Measurements from ENCODE around the gene CEP164.
"Not testable (repeated sequence)": the region's sequence is repeated elsewhere in the genome, so short reads cannot be mapped to it uniquely, and the experiment has no call there.

The CEP164 gene

DNA sequence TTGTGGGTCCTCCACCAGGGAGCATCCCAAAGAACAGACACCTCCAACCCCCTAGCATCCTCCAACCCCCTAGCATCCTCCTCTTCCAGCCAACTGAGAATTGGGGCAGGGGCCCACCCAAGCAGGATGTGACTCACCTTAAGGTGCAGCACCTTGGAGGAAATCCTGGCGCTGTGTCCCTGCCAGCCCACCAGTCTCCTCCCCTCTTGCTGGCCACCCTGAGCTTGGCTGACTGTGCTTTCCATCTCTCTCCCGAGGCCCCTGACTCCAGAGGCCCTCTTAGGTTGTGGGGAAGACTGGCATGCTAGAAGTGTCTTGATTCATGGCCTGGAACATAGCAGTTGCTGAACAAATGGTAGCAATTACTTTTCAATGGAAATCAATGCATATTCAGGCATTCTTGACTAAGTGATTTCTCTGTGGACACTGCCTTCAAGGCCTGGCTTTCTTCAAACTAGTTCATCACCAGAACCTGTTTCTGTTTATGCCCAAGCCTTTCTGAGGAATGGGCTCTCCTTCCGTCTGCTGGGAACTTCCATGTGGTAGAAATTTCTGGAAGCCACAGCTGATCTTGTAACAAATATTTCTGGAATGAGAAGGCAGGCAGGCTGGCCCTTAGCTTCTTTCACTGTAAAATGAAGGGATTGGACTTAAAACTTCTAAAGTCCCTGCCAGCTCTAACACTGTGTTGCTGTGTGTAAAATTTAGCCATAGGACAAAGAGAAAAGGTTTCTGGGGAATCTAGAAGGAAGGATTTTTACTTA lies 60.5 kb downstream of the CEP164 start:
- H3K9me3 ChIP-seq (ENCODE audit: control insufficient read depth, low read length) = no peaks in the 10 kb centered on the region
- H3K36me3 ChIP-seq (ENCODE audit: control insufficient read depth, insufficient read depth, low read length, severe bottlenecking) = peaks cover 64% of the 10 kb centered on the region
- H3K4me1 ChIP-seq (ENCODE audit: control insufficient read depth, insufficient read depth, low read length) = peaks cover 21% of the 10 kb centered on the region
- H3K9ac ChIP-seq (ENCODE audit: low read length) = no peak overlapping the region
- H3K27me3 ChIP-seq (replicated peaks; ENCODE audit: control insufficient read depth, insufficient read depth, low read length) = no peaks in the 10 kb centered on the region
- DNase-seq (ENCODE audit: low read depth) = peak; percentile 59
- no peak overlapping the region for H3K4me3 ChIP-seq (ENCODE audit: low read length)

DNA sequence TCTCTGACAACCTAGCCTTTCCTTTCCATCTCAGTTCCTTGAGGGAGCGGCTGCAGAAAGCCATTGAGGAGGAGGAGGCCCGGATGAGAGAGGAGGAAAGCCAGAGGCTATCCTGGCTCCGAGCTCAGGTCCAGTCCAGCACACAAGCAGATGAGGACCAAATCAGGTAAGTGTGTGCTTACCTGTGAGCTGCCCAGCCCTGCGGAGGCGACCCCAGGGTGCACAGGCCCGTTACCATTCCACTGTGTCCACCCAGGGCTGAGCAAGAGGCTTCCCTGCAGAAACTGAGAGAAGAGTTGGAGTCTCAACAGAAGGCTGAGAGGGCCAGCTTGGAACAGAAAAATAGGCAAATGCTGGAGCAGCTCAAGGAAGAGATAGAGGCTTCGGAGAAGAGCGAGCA lies 63.1 kb downstream of the CEP164 start:
- Histone ChIP-seq H3K9me3 (ENCODE audit: control insufficient read depth, low read length) (no peaks in the 10 kb centered on the region), H3K27me3 (replicated peaks; ENCODE audit: control insufficient read depth, insufficient read depth, low read length) (no peaks in the 10 kb centered on the region), H3K36me3 (ENCODE audit: control insufficient read depth, insufficient read depth, low read length, severe bottlenecking) (peaks cover 72% of the 10 kb centered on the region), H3K4me3 (ENCODE audit: low read length) (no peak overlapping the region), H3K4me1 (ENCODE audit: control insufficient read depth, insufficient read depth, low read length) (peaks cover 18% of the 10 kb centered on the region), H3K9ac (ENCODE audit: low read length) (no peak overlapping the region)
- DNase-seq (ENCODE audit: low read depth) = no peak

DNA sequence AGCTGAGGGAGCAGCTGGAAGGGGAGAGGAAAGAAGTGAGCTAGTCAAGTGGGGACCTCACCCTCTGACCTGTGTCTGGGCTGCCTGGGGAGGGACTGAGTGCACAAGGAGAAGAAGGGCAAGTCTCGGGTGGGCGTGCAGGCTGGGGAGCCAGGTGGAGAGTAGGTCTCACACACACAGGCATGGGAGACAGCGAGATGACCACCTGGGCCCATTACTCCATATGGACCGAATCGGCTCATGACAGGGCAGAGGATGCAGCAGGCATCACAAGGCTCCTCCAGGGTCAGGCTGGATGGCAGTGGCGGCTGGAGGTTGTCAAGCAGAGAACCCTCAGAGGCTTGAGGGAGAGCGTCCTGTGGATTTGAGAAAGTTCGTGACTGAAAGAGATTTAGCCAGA lies 63.5 kb downstream of the CEP164 start:
- H3K9me3 ChIP-seq (ENCODE audit: control insufficient read depth, low read length) = no peaks in the 10 kb centered on the region
- no peak for DNase-seq (ENCODE audit: low read depth)
- no peak overlapping the region for H3K9ac ChIP-seq (ENCODE audit: low read length)
- no peaks in the 10 kb centered on the region for H3K27me3 ChIP-seq (replicated peaks; ENCODE audit: control insufficient read depth, insufficient read depth, low read length)
- H3K4me3 ChIP-seq (ENCODE audit: low read length) = no peak overlapping the region
- H3K4me1 ChIP-seq (ENCODE audit: control insufficient read depth, insufficient read depth, low read length) = peaks cover 20% of the 10 kb centered on the region
- H3K36me3 ChIP-seq (ENCODE audit: control insufficient read depth, insufficient read depth, low read length, severe bottlenecking) = peaks cover 68% of the 10 kb centered on the region

DNA sequence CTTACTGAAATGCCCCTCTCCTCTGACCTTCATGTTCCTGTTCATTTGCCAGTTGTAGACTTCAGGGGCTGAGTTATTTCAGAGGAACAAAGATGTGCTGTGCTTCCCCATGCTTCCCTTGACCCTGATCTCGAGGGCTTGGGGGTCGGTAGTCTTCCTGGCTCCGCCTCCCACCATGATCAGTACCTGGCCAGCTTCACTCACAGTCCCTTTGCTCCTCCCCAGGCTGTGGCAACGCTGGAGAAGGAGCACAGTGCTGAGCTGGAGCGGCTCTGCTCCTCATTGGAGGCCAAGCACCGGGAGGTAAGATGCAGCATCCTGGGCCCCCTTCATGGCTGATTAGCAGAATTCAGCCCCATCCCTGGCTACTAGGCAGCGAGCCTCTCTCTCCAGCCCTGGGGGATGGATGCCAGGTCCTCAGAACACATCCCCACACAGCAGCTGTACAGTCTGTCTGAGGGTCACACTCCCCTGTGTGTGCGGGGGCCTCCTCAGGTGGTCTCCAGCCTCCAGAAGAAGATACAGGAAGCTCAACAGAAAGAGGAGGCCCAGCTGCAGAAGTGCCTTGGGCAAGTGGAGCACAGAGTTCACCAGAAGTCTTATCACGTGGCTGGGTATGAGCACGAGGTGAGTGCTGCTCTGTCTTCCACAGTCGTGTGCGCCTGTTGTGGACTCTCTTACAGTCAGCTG lies 64.5 kb downstream of the CEP164 start:
- no peaks in the 10 kb centered on the region for H3K9me3 ChIP-seq (ENCODE audit: control insufficient read depth, low read length)
- peaks cover 68% of the 10 kb centered on the region for H3K36me3 ChIP-seq (ENCODE audit: control insufficient read depth, insufficient read depth, low read length, severe bottlenecking)
- no peak overlapping the region for H3K9ac ChIP-seq (ENCODE audit: low read length)
- no peak overlapping the region for H3K4me3 ChIP-seq (ENCODE audit: low read length)
- DNase-seq (ENCODE audit: low read depth) = no peak
- H3K4me1 ChIP-seq (ENCODE audit: control insufficient read depth, insufficient read depth, low read length) = peaks cover 30% of the 10 kb centered on the region
- no peaks in the 10 kb centered on the region for H3K27me3 ChIP-seq (replicated peaks; ENCODE audit: control insufficient read depth, insufficient read depth, low read length)

DNA sequence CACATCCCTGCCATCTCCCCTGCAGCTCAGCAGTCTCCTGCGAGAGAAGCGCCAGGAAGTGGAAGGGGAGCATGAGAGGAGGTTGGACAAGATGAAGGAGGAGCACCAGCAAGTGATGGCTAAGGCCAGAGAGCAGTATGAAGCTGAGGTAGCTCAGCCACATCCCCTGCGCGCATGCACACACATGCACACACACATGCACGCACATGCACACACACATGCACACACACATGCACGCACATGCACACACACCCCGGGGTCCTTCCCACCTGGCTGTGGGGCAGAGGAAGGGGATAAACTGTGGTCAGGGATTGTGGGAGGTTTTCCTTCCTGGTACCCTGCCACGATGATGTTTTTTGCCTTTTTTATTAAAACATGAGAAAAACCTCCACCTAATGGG lies 65.3 kb downstream of the CEP164 start:
- H3K36me3 ChIP-seq (ENCODE audit: control insufficient read depth, insufficient read depth, low read length, severe bottlenecking) = peaks cover 71% of the 10 kb centered on the region
- H3K9me3 ChIP-seq (ENCODE audit: control insufficient read depth, low read length) = no peaks in the 10 kb centered on the region
- H3K4me1 ChIP-seq (ENCODE audit: control insufficient read depth, insufficient read depth, low read length) = peaks cover 29% of the 10 kb centered on the region
- H3K4me3 ChIP-seq (ENCODE audit: low read length) = no peak overlapping the region
- DNase-seq (ENCODE audit: low read depth) = no peak
- no peaks in the 10 kb centered on the region for H3K27me3 ChIP-seq (replicated peaks; ENCODE audit: control insufficient read depth, insufficient read depth, low read length)
- no peak overlapping the region for H3K9ac ChIP-seq (ENCODE audit: low read length)

DNA sequence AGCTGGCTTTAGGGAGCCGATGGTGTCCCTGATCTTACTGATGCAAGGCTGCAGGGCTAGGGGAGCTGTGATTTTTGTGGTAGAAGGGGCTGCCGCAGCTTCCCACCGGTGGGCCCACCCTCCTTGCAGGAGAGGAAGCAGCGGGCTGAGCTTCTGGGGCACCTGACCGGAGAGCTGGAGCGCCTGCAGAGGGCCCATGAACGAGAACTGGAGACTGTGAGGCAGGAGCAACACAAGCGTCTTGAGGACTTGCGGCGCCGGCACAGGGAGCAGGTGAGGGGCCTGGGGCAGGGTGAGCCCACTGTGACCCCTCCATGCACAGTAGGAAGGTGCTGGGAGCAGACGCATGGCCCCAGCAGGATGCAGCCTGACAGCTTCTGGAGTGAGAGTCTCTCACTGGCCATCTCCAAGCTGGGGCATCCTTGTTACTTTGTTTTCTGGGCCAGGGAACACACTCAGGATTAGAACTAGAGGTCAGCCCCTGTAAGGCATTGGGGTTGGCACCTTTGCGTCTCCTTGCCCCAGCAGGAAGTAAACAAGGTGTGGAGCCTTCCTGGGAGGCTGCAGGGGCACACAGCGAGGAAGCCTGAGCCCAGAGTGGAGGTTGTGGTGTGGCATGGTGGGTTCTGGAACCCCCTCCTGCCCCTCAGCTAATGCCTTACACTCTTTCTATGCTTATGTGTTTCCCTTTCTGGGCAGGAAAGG lies 66.7 kb downstream of the CEP164 start:
- Histone ChIP-seq H3K9me3 (ENCODE audit: control insufficient read depth, low read length) (peaks cover 3% of the 10 kb centered on the region), H3K9ac (ENCODE audit: low read length) (no peak overlapping the region), H3K4me1 (ENCODE audit: control insufficient read depth, insufficient read depth, low read length) (peaks cover 17% of the 10 kb centered on the region), H3K27me3 (replicated peaks; ENCODE audit: control insufficient read depth, insufficient read depth, low read length) (no peaks in the 10 kb centered on the region), H3K36me3 (ENCODE audit: control insufficient read depth, insufficient read depth, low read length, severe bottlenecking) (peaks cover 81% of the 10 kb centered on the region), H3K4me3 (ENCODE audit: low read length) (no peak overlapping the region)
- no peak for DNase-seq (ENCODE audit: low read depth)

DNA sequence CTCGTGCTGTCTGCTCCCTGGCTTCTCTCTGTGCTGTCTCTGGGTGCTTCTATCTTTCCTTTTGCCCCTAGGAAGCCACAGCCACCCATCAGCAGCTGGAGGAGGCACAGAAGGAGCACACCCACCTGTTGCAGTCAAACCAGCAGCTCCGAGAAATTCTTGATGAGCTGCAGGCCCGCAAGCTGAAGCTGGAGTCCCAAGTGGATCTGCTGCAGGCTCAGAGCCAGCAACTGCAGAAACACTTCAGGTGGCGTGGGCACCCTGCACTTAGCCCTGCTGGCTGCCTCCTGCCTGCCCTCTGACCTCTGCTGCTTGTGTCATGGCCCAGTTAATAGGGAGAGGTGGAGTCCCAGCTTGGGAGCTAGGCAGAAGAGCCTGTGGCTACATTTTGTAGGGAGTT lies 67.8 kb downstream of the CEP164 start:
- H3K9ac ChIP-seq (ENCODE audit: low read length) = no peak overlapping the region
- DNase-seq (ENCODE audit: low read depth) = no peak
- H3K27me3 ChIP-seq (replicated peaks; ENCODE audit: control insufficient read depth, insufficient read depth, low read length) = no peaks in the 10 kb centered on the region
- peaks cover 81% of the 10 kb centered on the region for H3K36me3 ChIP-seq (ENCODE audit: control insufficient read depth, insufficient read depth, low read length, severe bottlenecking)
- H3K4me3 ChIP-seq (ENCODE audit: low read length) = no peak overlapping the region
- peaks cover 16% of the 10 kb centered on the region for H3K4me1 ChIP-seq (ENCODE audit: control insufficient read depth, insufficient read depth, low read length)
- H3K9me3 ChIP-seq (ENCODE audit: control insufficient read depth, low read length) = peaks cover 3% of the 10 kb centered on the region

DNA sequence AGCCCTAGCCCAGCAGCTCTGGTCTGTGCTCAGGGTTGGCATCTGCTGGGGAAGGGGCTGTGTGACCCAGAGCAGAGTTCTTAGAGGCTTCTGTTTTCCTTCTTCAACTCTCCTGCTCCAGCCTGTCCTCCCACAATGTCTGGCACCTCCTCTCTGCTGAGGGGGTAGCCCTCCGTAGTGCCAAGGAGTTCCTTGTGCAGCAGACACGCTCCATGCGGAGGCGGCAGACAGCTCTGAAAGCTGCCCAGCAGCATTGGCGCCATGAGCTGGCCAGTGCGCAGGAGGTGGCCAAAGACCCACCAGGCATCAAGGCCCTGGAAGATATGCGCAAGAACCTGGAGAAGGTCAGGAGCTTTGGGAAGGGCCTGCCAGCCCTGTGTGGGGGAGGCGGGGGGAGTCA lies 69.3 kb downstream of the CEP164 start:
- no peaks in the 10 kb centered on the region for H3K27me3 ChIP-seq (replicated peaks; ENCODE audit: control insufficient read depth, insufficient read depth, low read length)

DNA sequence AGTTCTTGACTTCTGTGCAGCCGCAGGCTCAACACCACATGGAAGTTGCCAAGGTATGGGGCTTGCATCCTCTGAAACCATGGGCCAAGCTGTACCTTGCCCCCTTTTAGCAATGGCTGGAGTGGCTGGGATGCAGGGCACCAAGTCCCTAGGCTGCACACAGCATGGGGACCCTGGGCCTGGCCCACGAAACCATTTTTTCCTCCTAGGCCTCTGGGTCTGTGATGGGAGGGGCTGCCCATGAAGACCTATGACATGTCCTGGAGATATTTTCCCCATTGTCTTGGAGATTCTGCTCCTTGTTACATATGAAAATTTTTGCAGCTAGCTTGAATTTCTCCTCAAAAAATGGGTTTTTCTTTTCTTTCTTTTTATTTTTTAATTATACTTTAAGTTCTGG lies 71.0 kb downstream of the CEP164 start:
- peaks cover 58% of the 10 kb centered on the region for H3K36me3 ChIP-seq (ENCODE audit: control insufficient read depth, insufficient read depth, low read length, severe bottlenecking)
- H3K27me3 ChIP-seq (replicated peaks; ENCODE audit: control insufficient read depth, insufficient read depth, low read length) = not testable (repeated sequence)

More for the DNA sequence above, 69.3 kb downstream of the CEP164 start:
- no peak for DNase-seq (ENCODE audit: low read depth)
- peak overlapping the region; percentile 22 for H3K4me3 ChIP-seq (ENCODE audit: low read length)
- peaks cover 3% of the 10 kb centered on the region for H3K9me3 ChIP-seq (ENCODE audit: control insufficient read depth, low read length)
- H3K4me1 ChIP-seq (ENCODE audit: control insufficient read depth, insufficient read depth, low read length) = peaks cover 16% of the 10 kb centered on the region
- peaks cover 66% of the 10 kb centered on the region for H3K36me3 ChIP-seq (ENCODE audit: control insufficient read depth, insufficient read depth, low read length, severe bottlenecking)
- H3K9ac ChIP-seq (ENCODE audit: low read length) = no peak overlapping the region

DNA sequence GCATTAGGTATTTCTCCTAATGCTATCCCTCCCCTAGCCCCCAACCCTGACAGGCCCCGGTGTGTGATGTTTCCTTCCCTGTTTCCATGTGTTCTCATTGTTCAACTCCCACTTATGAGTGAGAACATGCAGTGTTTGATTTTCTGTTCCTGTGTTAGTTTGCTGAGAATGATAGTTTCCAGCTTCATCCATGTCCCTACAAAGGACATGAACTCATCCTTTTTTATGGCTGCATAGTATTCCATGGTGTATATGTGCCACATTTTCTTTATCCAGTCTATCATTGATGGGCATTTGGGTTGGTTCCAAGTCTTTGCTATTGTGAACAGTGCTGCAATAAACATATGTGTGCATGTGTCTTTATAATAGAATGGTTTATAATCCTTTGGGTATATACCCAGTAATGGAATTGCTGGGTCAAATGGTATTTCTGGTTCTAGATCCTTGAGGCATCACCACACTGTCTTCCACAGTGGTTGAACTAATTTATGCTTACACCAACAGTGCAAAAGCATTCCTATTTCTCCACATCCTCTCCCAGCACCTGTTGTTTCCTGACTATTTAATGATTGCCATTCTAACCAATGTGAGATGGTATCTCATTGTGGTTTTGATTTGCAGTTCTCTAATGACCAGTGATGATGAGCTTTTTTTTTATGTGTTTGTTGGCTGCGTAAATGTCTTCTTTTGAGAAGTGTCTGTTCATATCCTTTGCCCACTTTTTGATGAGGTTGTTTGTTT lies 71.6 kb downstream of the CEP164 start:
- H3K4me1 ChIP-seq (ENCODE audit: control insufficient read depth, insufficient read depth, low read length) = peaks cover 16% of the 10 kb centered on the region
- H3K9ac ChIP-seq (ENCODE audit: low read length); DNase-seq (ENCODE audit: low read depth); H3K4me3 ChIP-seq (ENCODE audit: low read length); H3K9me3 ChIP-seq (ENCODE audit: control insufficient read depth, low read length); H3K27me3 ChIP-seq (replicated peaks; ENCODE audit: control insufficient read depth, insufficient read depth, low read length): not testable (repeated sequence)
- peaks cover 51% of the 10 kb centered on the region for H3K36me3 ChIP-seq (ENCODE audit: control insufficient read depth, insufficient read depth, low read length, severe bottlenecking)

More for the DNA sequence above, 71.0 kb downstream of the CEP164 start:
- H3K4me3 ChIP-seq (ENCODE audit: low read length); H3K9me3 ChIP-seq (ENCODE audit: control insufficient read depth, low read length); DNase-seq (ENCODE audit: low read depth); H3K9ac ChIP-seq (ENCODE audit: low read length): not testable (repeated sequence)
- H3K4me1 ChIP-seq (ENCODE audit: control insufficient read depth, insufficient read depth, low read length) = peaks cover 16% of the 10 kb centered on the region

DNA sequence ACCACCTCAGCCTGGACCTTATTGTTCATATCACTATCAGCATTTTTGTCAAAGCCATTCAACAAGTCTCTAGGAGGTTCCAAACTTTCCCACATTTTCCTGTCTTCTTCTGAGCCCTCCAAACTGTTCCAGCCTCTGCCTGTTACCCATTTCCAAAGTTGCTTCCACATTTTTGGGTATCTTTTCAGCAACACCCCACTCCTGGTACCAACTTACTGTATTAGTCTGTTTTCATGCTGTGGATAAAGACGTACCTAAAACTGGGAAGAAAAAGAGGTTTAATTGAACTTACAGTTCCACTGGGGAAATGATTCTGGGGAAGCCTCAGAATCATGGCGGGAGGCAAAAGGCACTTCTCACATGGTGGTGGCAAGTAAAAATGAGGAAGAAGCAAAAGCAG lies 78.2 kb downstream of the CEP164 start:
- not testable (repeated sequence) for DNase-seq (ENCODE audit: low read depth); H3K27me3 ChIP-seq (replicated peaks; ENCODE audit: control insufficient read depth, insufficient read depth, low read length); H3K4me1 ChIP-seq (ENCODE audit: control insufficient read depth, insufficient read depth, low read length); H3K4me3 ChIP-seq (ENCODE audit: low read length); H3K9me3 ChIP-seq (ENCODE audit: control insufficient read depth, low read length); H3K9ac ChIP-seq (ENCODE audit: low read length)
- peaks cover 54% of the 10 kb centered on the region for H3K36me3 ChIP-seq (ENCODE audit: control insufficient read depth, insufficient read depth, low read length, severe bottlenecking)

Measured in adipocyte (in vitro differentiated cells).